IMR-90 (cell line): ENCODE data around the gene EPPIN. TPM values are rescaled to one million over a fixed set of nuclear protein-coding genes. Genes with fewer than 3 reads are reported as not detected.

ENCODE experiments used
- ATAC-seq: fragments of 200-7000 bp; cut with Tn5 transposase; 2 replicates; pipeline ENCODE4 v1.9.1; 2020; ENCODE audit warnings: low read depth, mild to moderate bottlenecking, moderate library complexity
- BruUV-seq: library from RNA; stranded (reverse); fragments of 400-500 nt; replicated peaks from 2 replicates; lab custom pipeline; 2021; lab: Mats Ljungman, UMichigan
- CTCF ChIA-PET: fragments of 300-600 bp; formaldehyde crosslinking; extraction: SDS; loops from one replicate; lab custom pipeline; 2021; ENCODE audit warnings: antibody characterized with exemption; lab: Yijun Ruan, JAX
- POLR2A ChIA-PET: fragments of 300-600 bp; sonication (Branson Sonifier 250); formaldehyde crosslinking; loops from one replicate; lab custom pipeline; 2022; ENCODE audit warnings: antibody characterized with exemption; ENCODE audit not compliant: unreplicated experiment; lab: Charles Lee
- DNase-seq: peaks from one replicate; pipeline ENCODE4 v3.0.0; 2013
- H2AFZ ChIP-seq: replicated peaks from 2 replicates; pipeline ENCODE3; 2013; ENCODE audit warnings: low read length, mild to moderate bottlenecking; ENCODE audit not compliant: poor library complexity
- H2AK5ac ChIP-seq: 2 replicates; pipeline ENCODE4 v1.6.1; 2013; ENCODE audit warnings: low read depth, low read length, inconsistent platforms
- H2AK9ac ChIP-seq: replicated peaks from 2 replicates; pipeline ENCODE3; 2013; ENCODE audit warnings: mild to moderate bottlenecking, low read depth, low read length, moderate library complexity; ENCODE audit not compliant: poor library complexity
- H2BK120ac ChIP-seq: 2 replicates; pipeline ENCODE4 v1.6.1; 2013; ENCODE audit warnings: low read depth, low read length, inconsistent platforms
- H2BK15ac ChIP-seq: 3 replicates; pipeline ENCODE4 v1.6.1; 2013; ENCODE audit warnings: low read depth, low read length, inconsistent platforms
- H2BK20ac ChIP-seq: 2 replicates; pipeline ENCODE4 v1.6.1; 2013; ENCODE audit warnings: low read depth, mild to moderate bottlenecking, inconsistent platforms, low read length, moderate library complexity
- H2BK5ac ChIP-seq: 2 replicates; pipeline ENCODE4 v1.6.1; 2013; ENCODE audit warnings: mild to moderate bottlenecking, low read depth, low read length, inconsistent platforms; ENCODE audit not compliant: poor library complexity, severe bottlenecking
- H3K14ac ChIP-seq: replicated peaks from 2 replicates; pipeline ENCODE4 v1.6.1; 2013; ENCODE audit warnings: low read depth, low read length, inconsistent platforms
- H3K18ac ChIP-seq: 2 replicates; pipeline ENCODE4 v1.6.1; 2013; ENCODE audit warnings: low read depth, low read length, control low read depth
- H3K23ac ChIP-seq: 2 replicates; pipeline ENCODE4 v1.6.1; 2013; ENCODE audit warnings: low read depth, low read length, inconsistent platforms
- H3K27ac ChIP-seq: 2 replicates; pipeline ENCODE4 v1.5.1; 2013; ENCODE audit warnings: mild to moderate bottlenecking, control low read depth, low read length; ENCODE audit not compliant: insufficient read depth
- H3K27me3 ChIP-seq: 2 replicates; pipeline ENCODE4 v1.6.1; 2013; ENCODE audit warnings: low read length; ENCODE audit not compliant: control insufficient read depth, insufficient read depth
- H3K36me3 ChIP-seq: 2 replicates; pipeline ENCODE4 v1.6.1; 2013; ENCODE audit warnings: low read length, mixed read lengths; ENCODE audit not compliant: control insufficient read depth, insufficient read depth
- H3K4ac ChIP-seq: 2 replicates; pipeline ENCODE4 v1.6.1; 2013; ENCODE audit warnings: low read depth, low read length, inconsistent platforms
- H3K4me1 ChIP-seq: 2 replicates; pipeline ENCODE4 v1.6.1; 2013; ENCODE audit warnings: low read length, mixed read lengths; ENCODE audit not compliant: control insufficient read depth, insufficient read depth
- H3K4me2 ChIP-seq: 2 replicates; pipeline ENCODE4 v1.6.1; 2013; ENCODE audit warnings: low read depth, mild to moderate bottlenecking, control low read depth, low read length, moderate library complexity
- H3K4me3 ChIP-seq: 2 replicates; pipeline ENCODE4 v1.5.1; 2013; ENCODE audit warnings: low read depth, mild to moderate bottlenecking, control low read depth, low read length, moderate library complexity; ENCODE audit not compliant: insufficient read depth
- H3K56ac ChIP-seq: 2 replicates; pipeline ENCODE4 v1.6.1; 2013; ENCODE audit warnings: low read length, inconsistent platforms; ENCODE audit not compliant: insufficient read depth; ENCODE audit errors: extremely low read depth
- H3K79me1 ChIP-seq, 2 experiments: 2 replicates each; pipeline ENCODE4 v1.6.1; 2013; ENCODE audit warnings: low read length in 2 of 2, inconsistent platforms in 1 of 2, low read depth in 1 of 2
- H3K9ac ChIP-seq: 2 replicates; pipeline ENCODE4 v1.6.1; 2013; ENCODE audit warnings: low read depth, low read length, control low read depth
- H3K9me1 ChIP-seq: 2 replicates; pipeline ENCODE4 v1.6.1; 2013; ENCODE audit warnings: low read length, inconsistent platforms; ENCODE audit not compliant: insufficient read depth
- H3K9me3 ChIP-seq: 2 replicates; pipeline ENCODE4 v1.6.1; 2013; ENCODE audit warnings: low read length; ENCODE audit not compliant: control insufficient read depth, insufficient read depth
- H4K20me1 ChIP-seq: 2 replicates; pipeline ENCODE4 v1.6.1; 2013; ENCODE audit warnings: low read length, inconsistent platforms; ENCODE audit not compliant: insufficient read depth
- H4K5ac ChIP-seq: 2 replicates; pipeline ENCODE4 v1.6.1; 2013; ENCODE audit warnings: mild to moderate bottlenecking, low read depth, low read length, control low read depth
- H4K8ac ChIP-seq, 2 experiments: 2 replicates each; pipeline ENCODE4 v1.6.1; 2013; ENCODE audit warnings: low read depth in 2 of 2, low read length in 2 of 2, control low read depth in 1 of 2, inconsistent platforms in 1 of 2
- H4K91ac ChIP-seq: 2 replicates; pipeline ENCODE4 v1.6.1; 2013; ENCODE audit warnings: low read depth, low read length, inconsistent platforms; ENCODE audit not compliant: insufficient read depth
- BHLHE40 ChIP-seq: fragments of 150-350 bp; IDR thresholded peaks from 2 replicates; pipeline ENCODE4 v1.6.1; 2016; ENCODE audit warnings: mild to moderate bottlenecking, low read depth, low read length
- CEBPB ChIP-seq: IDR thresholded peaks from 2 replicates; pipeline ENCODE4 v1.6.1; 2012; ENCODE audit warnings: low read depth, low read length, improper control_type of control experiment
- CHD1 ChIP-seq: IDR thresholded peaks from 2 replicates; pipeline ENCODE4 v1.6.1; 2012; ENCODE audit warnings: low read depth, low read length, improper control_type of control experiment
- ELK1 ChIP-seq: fragments of 150-350 bp; IDR thresholded peaks from 2 replicates; pipeline ENCODE4 v1.6.1; 2016; ENCODE audit warnings: low read depth, mild to moderate bottlenecking, low read length, moderate library complexity, borderline replicate concordance
- FOS ChIP-seq: fragments of 150-350 bp; IDR thresholded peaks from 2 replicates; pipeline ENCODE4 v1.6.1; 2016; ENCODE audit warnings: low read depth, low read length
- MAFK ChIP-seq: IDR thresholded peaks from 2 replicates; pipeline ENCODE4 v1.6.1; 2012; ENCODE audit warnings: low read depth, low read length, improper control_type of control experiment
- MAZ ChIP-seq: IDR thresholded peaks from 2 replicates; pipeline ENCODE4 v1.6.1; 2012; ENCODE audit warnings: low read depth, mild to moderate bottlenecking, low read length, improper control_type of control experiment, moderate library complexity, borderline replicate concordance
- MXI1 ChIP-seq: IDR thresholded peaks from 2 replicates; pipeline ENCODE4 v1.6.1; 2012; ENCODE audit warnings: low read depth, mild to moderate bottlenecking, low read length, moderate library complexity, borderline replicate concordance
- NFE2L2 ChIP-seq: fragments of 150-350 bp; IDR thresholded peaks from 2 replicates; pipeline ENCODE4 v1.6.1; 2016; ENCODE audit warnings: low read depth, mild to moderate bottlenecking, low read length
- POLR2A ChIP-seq: IDR thresholded peaks from 2 replicates; pipeline ENCODE4 v1.6.1; 2012; ENCODE audit warnings: mild to moderate bottlenecking, low read depth, low read length
- RAD21 ChIP-seq: IDR thresholded peaks from 2 replicates; pipeline ENCODE4 v1.6.1; 2012; ENCODE audit warnings: low read length, improper control_type of control experiment
- RCOR1 ChIP-seq: IDR thresholded peaks from 2 replicates; pipeline ENCODE4 v1.6.1; 2012; ENCODE audit warnings: mild to moderate bottlenecking, low read length, improper control_type of control experiment; ENCODE audit not compliant: insufficient replicate concordance
- RFX5 ChIP-seq: IDR thresholded peaks from 2 replicates; pipeline ENCODE4 v1.8.0; 2012; ENCODE audit warnings: low read depth, mild to moderate bottlenecking, low read length, moderate library complexity
- SMC3 ChIP-seq: fragments of 150-350 bp; IDR thresholded peaks from 2 replicates; pipeline ENCODE4 v1.6.1; 2016; ENCODE audit warnings: low read depth, mild to moderate bottlenecking, antibody characterized with exemption, low read length, moderate library complexity
- USF2 ChIP-seq: fragments of 150-350 bp; IDR thresholded peaks from 2 replicates; pipeline ENCODE4 v1.6.1; 2017; ENCODE audit warnings: mild to moderate bottlenecking, antibody characterized with exemption, low read length, low read depth
- WGBS, 2 experiments: methylation state at CpG; one replicate each; pipeline versions ENCODE4 v1.1.5 to v1.1.7; 2013; ENCODE audit warnings: missing lambda C conversion rate in 2 of 2; ENCODE audit not compliant: insufficient read length in 1 of 2; ENCODE audit errors: extremely low coverage in 2 of 2; 5-methylcytosine and 5-hydroxymethylcytosine counted together
- dilution Hi-C: fragments of 300-500 bp; cut with HindIII; formaldehyde crosslinking; loops from one replicate; pipeline ENCODE4 v1.14.3; 2018; ENCODE audit warnings: low sequenced_read_pairs; ENCODE audit not compliant: unreplicated experiment
- in situ Hi-C: fragments of 300-500 bp; cut with MboI; formaldehyde crosslinking; loops from 3 replicates; pipeline ENCODE4 v1.14.3; 2019; ENCODE audit warnings: low sequenced_read_pairs, inconsistent platforms, mixed read lengths
- intact Hi-C: fragments of 100-400 bp; cut with micrococcal nuclease; formaldehyde crosslinking; loops from 2 replicates; pipeline ENCODE4 v1.10.0; 2022
- polyA plus RNA-seq, 3 experiments: library from polyadenylated mRNA; depleted of rRNA; stranded (reverse); fragments of >200 nt; gene quantifications; 2 replicates each; pipeline ENCODE4 v1.2.3, GENCODE V29; 2012; ENCODE audit warnings: low replicate concordance in 1 of 3
- total RNA-seq: library from RNA; depleted of rRNA; stranded (reverse); fragments of >200 nt; gene quantifications from 2 replicates; pipeline ENCODE4 v1.2.3, GENCODE V29; 2012

Gene EPPIN
- total and polyA plus RNA-seq, 2 of the 4 experiments (the other 2 are of a cell fraction) = not detected

GRCh38 chr20:45589725-45590124 is 42.5 kb upstream of the EPPIN start:
- no peak overlapping the region for H3K4ac ChIP-seq
- CTCF ChIA-PET = no interaction called here
- H3K56ac ChIP-seq = no peak overlapping the region
- H2AFZ ChIP-seq = no peak overlapping the region
- H3K36me3 ChIP-seq = no peaks in the 10 kb centered on the region
- H4K91ac ChIP-seq = no peak overlapping the region
- no peak overlapping the region for H2BK120ac ChIP-seq
- H3K4me3 ChIP-seq = no peak overlapping the region
- H4K8ac ChIP-seq = no peak overlapping the region
- POLR2A ChIA-PET = no interaction called here
- in situ Hi-C loops = no loop called here
- WGBS, 2 experiments = no CpG with 5 or more reads among the region's 1 CpG
- no peaks in the 10 kb centered on the region for H3K9me3 ChIP-seq
- dilution Hi-C loops = no loop called here
- H3K27ac ChIP-seq = no peak overlapping the region
- no peaks in the 10 kb centered on the region for H4K20me1 ChIP-seq
- no peak overlapping the region for H3K14ac ChIP-seq
- H3K79me1 ChIP-seq = no peaks in the 10 kb centered on the region
- no peak overlapping the region for H2BK15ac ChIP-seq
- no peak for DNase-seq
- H3K23ac ChIP-seq = no peak overlapping the region
- TF ChIP-seq NFE2L2 = no peak
- no peak for TF ChIP-seq BHLHE40
- TF ChIP-seq RCOR1 = no peak
- no peak for TF ChIP-seq CEBPB
- no peak for TF ChIP-seq USF2
- no peak for TF ChIP-seq FOS
- TF ChIP-seq RFX5 = no peak
- TF ChIP-seq POLR2A = no peak
- no peak for TF ChIP-seq MAFK
- TF ChIP-seq MAZ = no peak
- TF ChIP-seq CHD1 = no peak
- TF ChIP-seq SMC3 = no peak
- no peak for TF ChIP-seq MXI1
- TF ChIP-seq RAD21 = no peak
- no peak for TF ChIP-seq ELK1
- ATAC-seq = no peak
- H3K9me1 ChIP-seq = no peaks in the 10 kb centered on the region
- no peak overlapping the region for H2BK20ac ChIP-seq
- no peaks in the 10 kb centered on the region for H3K4me1 ChIP-seq
- no peak overlapping the region for H4K5ac ChIP-seq
- H3K18ac ChIP-seq = no peak overlapping the region
- no peak overlapping the region for H3K9ac ChIP-seq
- no peaks in the 10 kb centered on the region for H3K27me3 ChIP-seq
- no TSS peak for BruUV-seq
- no peak overlapping the region for H2AK5ac ChIP-seq
- no peak overlapping the region for H2AK9ac ChIP-seq
- intact Hi-C loops = no loop called here
- H3K4me2 ChIP-seq = no peak overlapping the region
- no peak overlapping the region for H2BK5ac ChIP-seq
